Spinal cord (tissue), 10 donors: ENCODE results near the gene KLC4. TPM values are rescaled to one million over a fixed set of nuclear protein-coding genes. Genes with fewer than 3 reads are reported as not detected.

Experiments used
- DNase-seq, 6 donors: peaks; one replicate each; pipeline versions ENCODE4 v3.0.0 to v3.0.0-alpha.2; 2013 to 2015; ENCODE audit warnings: low spot score in 6 of 6, low read depth in 4 of 6
- H3K27ac ChIP-seq: one replicate; pipeline ENCODE4 v1.5.1; 2013; ENCODE audit warnings: low read depth, low read length, control low read depth
- H3K27me3 ChIP-seq: one replicate; pipeline ENCODE4 v1.6.1; 2013; ENCODE audit warnings: low read length; ENCODE audit not compliant: control insufficient read depth, insufficient read depth
- H3K36me3 ChIP-seq: one replicate; pipeline ENCODE4 v1.6.1; 2013; ENCODE audit warnings: low read length; ENCODE audit not compliant: control insufficient read depth, insufficient read depth
- H3K4me1 ChIP-seq: one replicate; pipeline ENCODE4 v1.6.1; 2013; ENCODE audit warnings: low read length; ENCODE audit not compliant: control insufficient read depth, insufficient read depth
- H3K4me3 ChIP-seq: one replicate; pipeline ENCODE4 v1.5.1; 2013; ENCODE audit warnings: low read depth, low read length, control low read depth
- H3K9me3 ChIP-seq: one replicate; pipeline ENCODE4 v1.6.1; 2013; ENCODE audit warnings: low read length; ENCODE audit not compliant: control insufficient read depth, insufficient read depth
- WGBS: methylation state at CpG from one replicate; pipeline ENCODE4 v1.1.5; 2013; ENCODE audit warnings: missing lambda C conversion rate; ENCODE audit not compliant: insufficient coverage; 5-methylcytosine and 5-hydroxymethylcytosine counted together
- polyA plus RNA-seq, 2 donors: library from polyadenylated mRNA; unstranded; fragments of 120-200 nt; gene quantifications; one replicate each; pipeline ENCODE4 v1.2.1, GENCODE V29; 2013; ENCODE audit not compliant: insufficient read length in 2 of 2
- total RNA-seq, 2 donors: library from RNA; depleted of rRNA in 1 of 2; stranded (reverse); fragments of 120-200 nt in 1 of 2; fragments of >200 nt in 1 of 2; gene quantifications; one replicate each; pipeline versions ENCODE4 v1.2.3 to v1.2.4, GENCODE V29; 2013 to 2014
- donor health status: healthy.

The KLC4 gene
- total and polyA plus RNA-seq, 4 donors = 23.4 to 77.4 (median 46.3) TPM

GRCh38 chr6:43019152-43019551 is 40.3 kb upstream of the KLC4 start:
- Histone ChIP-seq H3K9me3 (no peaks in the 10 kb centered on the region), H3K27me3 (no peaks in the 10 kb centered on the region), H3K4me1 (peaks cover 51% of the 10 kb centered on the region), H3K4me3 (no peak overlapping the region), H3K27ac (no peak overlapping the region), H3K36me3 (peaks cover 51% of the 10 kb centered on the region)
- no peak for DNase-seq
- WGBS = 96% methylated on average over 2 of the region's 2 CpGs

- WGBS = 93% methylated on average over 2 of the region's 3 CpGs
- Histone ChIP-seq H3K27ac (no peak overlapping the region), H3K27me3 (no peaks in the 10 kb centered on the region), H3K4me1 (peaks cover 43% of the 10 kb centered on the region), H3K36me3 (peaks cover 59% of the 10 kb centered on the region), H3K4me3 (no peak overlapping the region), H3K9me3 (no peaks in the 10 kb centered on the region)
- no peak for DNase-seq
Measured at GRCh38 chr6:43020052-43020705, 39.3 kb upstream of the KLC4 start.

GRCh38 chr6:43020847-43021246 is 38.6 kb upstream of the KLC4 start:
- peak overlapping the region; percentile 92 for H3K27ac ChIP-seq
- peaks cover 66% of the 10 kb centered on the region for H3K36me3 ChIP-seq
- H3K9me3 ChIP-seq = no peaks in the 10 kb centered on the region
- H3K4me1 ChIP-seq = peaks cover 36% of the 10 kb centered on the region
- peak overlapping the region; percentile 77 for H3K4me3 ChIP-seq
- no CpG with 5 or more reads among the region's 5 CpGs for WGBS
- H3K27me3 ChIP-seq = no peaks in the 10 kb centered on the region
- no peak for DNase-seq

- H3K36me3 ChIP-seq = peaks cover 72% of the 10 kb centered on the region
Measured at GRCh38 chr6:43021270-43022047, 38.0 kb upstream of the KLC4 start, which contains the start of gene RRP36. Gene RRP36, plus strand, starts transcription at chr6:43021623. Its CDS starts 32 bp downstream, at chr6:43021655.

GRCh38 chr6:43024436-43024835 is 35.0 kb upstream of the KLC4 start:
- DNase-seq = no peak
- H3K27me3 ChIP-seq = no peaks in the 10 kb centered on the region
- H3K4me3 ChIP-seq = no peak overlapping the region
- H3K36me3 ChIP-seq = peaks cover 74% of the 10 kb centered on the region
- H3K4me1 ChIP-seq = peaks cover 22% of the 10 kb centered on the region
- 100% methylated on average over 2 of the region's 2 CpGs for WGBS
- H3K27ac ChIP-seq = no peak overlapping the region
- H3K9me3 ChIP-seq = no peaks in the 10 kb centered on the region

More at GRCh38 chr6:43021270-43022047, 38.0 kb upstream of the KLC4 start, which contains the start of gene RRP36:
- WGBS = under 1% methylated on average over 56 of the region's 56 CpGs
- peak within 1 kb of the TSS; percentile 92 for H3K27ac ChIP-seq
- no peaks in the 10 kb centered on the region for H3K27me3 ChIP-seq
- H3K9me3 ChIP-seq = no peaks in the 10 kb centered on the region
- H3K4me3 ChIP-seq = peak within 1 kb of the TSS; percentile 77
- DNase-seq = peak; percentile 46 to 92 (median 66)
- peaks cover 30% of the 10 kb centered on the region for H3K4me1 ChIP-seq

- Histone ChIP-seq H3K36me3 (peaks cover 74% of the 10 kb centered on the region), H3K4me3 (no peak overlapping the region), H3K9me3 (no peaks in the 10 kb centered on the region), H3K27ac (no peak overlapping the region), H3K4me1 (peaks cover 12% of the 10 kb centered on the region), H3K27me3 (no peaks in the 10 kb centered on the region)
- 100% methylated on average over 3 of the region's 5 CpGs for whole genome bisulfite sequencing
- DNase-seq = no peak
Measured at GRCh38 chr6:43026365-43026764, 33.1 kb upstream of the KLC4 start.

GRCh38 chr6:43029120-43029519 is 30.3 kb upstream of the KLC4 start:
- H3K4me1 ChIP-seq = no peaks in the 10 kb centered on the region
- no peak for DNase-seq
- H3K27ac ChIP-seq = no peak overlapping the region
- H3K27me3 ChIP-seq = no peaks in the 10 kb centered on the region
- H3K36me3 ChIP-seq = peaks cover 79% of the 10 kb centered on the region
- no peak overlapping the region for H3K4me3 ChIP-seq
- WGBS = 94% methylated on average over 9 of the region's 9 CpGs
- no peaks in the 10 kb centered on the region for H3K9me3 ChIP-seq

GRCh38 chr6:43032326-43032725 is 27.1 kb upstream of the KLC4 start:
- H3K36me3 ChIP-seq = peaks cover 76% of the 10 kb centered on the region
- H3K27ac ChIP-seq = no peak overlapping the region
- no peaks in the 10 kb centered on the region for H3K9me3 ChIP-seq
- H3K4me1 ChIP-seq = no peaks in the 10 kb centered on the region
- H3K27me3 ChIP-seq = no peaks in the 10 kb centered on the region
- 100% methylated on average over 1 of the region's 4 CpGs for WGBS
- no peak overlapping the region for H3K4me3 ChIP-seq
- no peak for DNase-seq

GRCh38 chr6:43033496-43034189 is 25.8 kb upstream of the KLC4 start:
- no peak for DNase-seq
- H3K36me3 ChIP-seq = peaks cover 76% of the 10 kb centered on the region
- no CpG with 5 or more reads among the region's 2 CpGs for WGBS
- no peak overlapping the region for H3K4me3 ChIP-seq
- H3K27me3 ChIP-seq = no peaks in the 10 kb centered on the region
- H3K9me3 ChIP-seq = no peaks in the 10 kb centered on the region
- no peak overlapping the region for H3K27ac ChIP-seq
- no peaks in the 10 kb centered on the region for H3K4me1 ChIP-seq
